Fibroblast of the conjunctiva (primary cell): ENCODE measurements around the gene MAGEB2.
"Not testable (repeated sequence)": the region's sequence is repeated elsewhere in the genome, so short reads cannot be mapped to it uniquely, and the experiment has no call there.

Source experiments
- DNase-seq: peaks from one replicate; pipeline ENCODE4 v3.0.0-alpha.2; 2010; ENCODE audit warnings: low read depth

Gene MAGEB2, protein sequence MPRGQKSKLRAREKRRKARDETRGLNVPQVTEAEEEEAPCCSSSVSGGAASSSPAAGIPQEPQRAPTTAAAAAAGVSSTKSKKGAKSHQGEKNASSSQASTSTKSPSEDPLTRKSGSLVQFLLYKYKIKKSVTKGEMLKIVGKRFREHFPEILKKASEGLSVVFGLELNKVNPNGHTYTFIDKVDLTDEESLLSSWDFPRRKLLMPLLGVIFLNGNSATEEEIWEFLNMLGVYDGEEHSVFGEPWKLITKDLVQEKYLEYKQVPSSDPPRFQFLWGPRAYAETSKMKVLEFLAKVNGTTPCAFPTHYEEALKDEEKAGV

DNA sequence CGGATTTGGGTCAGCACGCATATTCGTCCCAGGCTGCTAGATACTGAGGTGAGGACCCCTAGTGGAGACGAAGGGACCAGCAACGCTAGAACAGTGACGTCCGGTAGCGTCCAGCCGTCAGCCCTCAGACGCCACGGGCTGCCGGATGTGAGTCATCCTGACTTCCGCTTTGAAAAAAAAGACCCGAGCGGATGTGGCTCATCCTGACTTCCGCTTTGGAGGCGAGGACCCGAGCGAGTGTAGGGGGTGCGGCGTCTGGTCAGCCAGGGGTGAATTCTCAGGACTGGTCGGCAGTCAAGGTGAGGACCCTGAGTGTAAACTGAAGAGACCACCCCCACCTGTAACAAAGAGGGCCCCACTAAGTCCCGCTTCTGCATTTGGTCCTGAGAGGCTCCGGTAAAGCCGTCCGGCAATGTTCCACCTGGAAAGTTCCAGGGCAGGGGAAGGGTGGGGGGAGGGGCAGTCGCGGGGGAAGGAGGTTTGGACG lies at the start of gene MAGEB2:
Gene MAGEB2, plus strand, starts transcription at position 207 of the 487 bp plus-strand sequence. CDS start 3,018 bp downstream, outside the sequence.
- DNase-seq = no peak

DNA sequence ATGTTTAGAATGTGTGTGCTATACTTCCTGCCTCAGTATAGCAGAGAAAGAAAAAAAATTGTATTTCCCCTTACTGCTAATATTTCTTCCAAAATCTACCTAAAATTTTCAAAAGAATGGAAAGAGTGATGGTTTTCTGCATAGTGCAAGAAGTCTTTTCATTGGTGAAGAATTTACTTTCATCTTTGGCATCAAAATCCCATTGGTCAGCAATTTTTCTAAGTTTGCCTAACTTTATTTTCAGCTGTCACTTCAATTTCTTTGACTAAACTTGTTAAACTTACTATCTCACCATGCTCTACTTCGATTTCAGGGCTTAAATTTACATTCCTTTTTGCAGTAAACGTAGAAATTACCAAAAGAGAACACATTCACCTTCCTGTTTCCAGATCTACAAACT lies 44.5 kb upstream of the MAGEB2 start:
- no peak for DNase-seq

DNA sequence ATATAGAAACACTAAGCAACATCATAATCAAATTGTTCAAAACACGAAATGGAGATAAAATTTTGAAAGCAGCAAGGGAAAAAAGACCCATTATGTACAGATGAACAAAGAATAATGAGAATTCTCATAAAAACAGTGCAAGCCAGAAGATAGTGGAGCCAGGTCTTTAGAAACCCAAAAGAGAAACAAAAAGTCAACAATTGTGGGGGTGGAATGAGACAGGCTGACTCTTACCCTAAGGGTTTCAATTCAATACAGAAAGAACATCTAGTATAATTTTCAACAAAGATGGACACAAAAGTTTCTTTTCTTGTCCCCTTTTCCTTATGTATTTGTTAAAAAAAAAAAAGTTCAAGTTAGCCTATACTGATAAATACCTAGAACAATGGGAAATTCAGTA lies 34.0 kb upstream of the MAGEB2 start:
- no peak for DNase-seq

DNA sequence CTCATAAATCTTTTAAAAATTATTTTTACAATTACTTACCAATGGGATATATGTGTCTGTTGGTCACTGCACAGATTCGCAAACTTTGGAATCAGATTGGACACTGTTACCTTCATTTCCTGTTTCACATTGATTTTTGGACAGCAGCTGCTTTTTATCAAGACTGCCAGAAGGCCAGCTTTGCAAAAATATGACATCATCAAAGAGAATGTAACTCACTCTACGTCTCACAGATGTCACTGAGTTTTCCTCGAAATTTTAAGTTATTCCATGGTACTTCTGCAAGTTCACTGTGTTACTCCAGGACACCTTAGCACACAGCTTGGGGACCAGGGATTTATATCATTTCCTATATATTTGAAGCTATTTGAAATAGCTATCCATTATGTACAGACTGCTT lies 31.8 kb upstream of the MAGEB2 start:
- no peak for DNase-seq

DNA sequence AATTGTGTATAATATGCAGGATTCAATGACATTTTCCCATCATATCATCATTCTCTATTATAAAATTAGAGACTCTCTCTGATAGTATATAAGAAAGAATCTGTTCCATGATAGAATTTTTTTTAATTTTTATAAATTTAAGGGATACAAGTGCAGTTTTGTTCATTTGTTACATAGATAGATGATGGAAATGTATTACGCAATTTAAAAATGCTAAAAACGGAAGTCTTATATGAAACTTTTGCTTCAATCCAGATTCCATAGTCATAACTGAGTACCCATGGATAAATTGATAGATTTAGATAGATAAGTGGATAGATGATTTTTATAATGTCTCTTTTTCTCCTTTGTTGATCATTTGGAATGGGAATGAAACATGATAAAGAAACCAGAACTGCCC lies 24.9 kb upstream of the MAGEB2 start:
- DNase-seq = no peak

DNA sequence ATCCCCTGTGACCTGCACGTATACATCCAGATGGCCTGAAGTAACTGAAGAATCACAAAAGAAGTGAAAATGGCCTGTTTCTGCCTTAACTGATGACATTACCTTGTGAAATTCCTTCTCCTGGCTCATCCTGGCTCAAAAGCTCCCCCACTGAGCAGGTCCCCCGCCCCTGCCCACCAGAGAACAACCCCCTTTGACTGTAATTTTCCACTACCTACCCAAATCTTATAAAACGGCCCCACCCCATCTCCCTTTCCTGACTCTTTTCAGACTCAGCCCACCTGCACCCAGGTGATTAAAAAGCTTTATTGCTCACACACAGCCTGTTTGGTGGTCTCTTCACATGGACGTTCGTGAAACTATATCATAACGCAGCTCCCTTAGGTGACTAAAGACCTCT lies 21.5 kb upstream of the MAGEB2 start:
- DNase-seq = not testable (repeated sequence)

DNA sequence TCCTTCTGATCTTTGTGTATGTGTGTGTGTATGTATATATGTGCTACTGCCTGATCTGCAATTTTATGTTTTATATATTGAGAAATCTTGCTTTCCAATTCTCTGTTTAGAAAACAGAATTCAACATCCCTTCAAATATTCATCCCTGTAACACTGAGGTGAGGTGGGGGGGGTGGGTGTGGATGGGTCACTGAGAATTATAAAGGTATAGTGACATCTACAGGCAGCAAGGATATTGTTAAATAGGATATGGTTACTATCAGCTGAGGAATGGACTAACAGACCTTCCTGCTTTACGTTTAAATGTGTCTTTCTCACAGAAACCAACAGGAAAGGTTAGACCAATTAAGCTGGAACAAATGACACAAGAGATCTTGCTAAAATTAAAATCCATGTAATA lies 19.0 kb upstream of the MAGEB2 start:
- DNase-seq = no peak

DNA sequence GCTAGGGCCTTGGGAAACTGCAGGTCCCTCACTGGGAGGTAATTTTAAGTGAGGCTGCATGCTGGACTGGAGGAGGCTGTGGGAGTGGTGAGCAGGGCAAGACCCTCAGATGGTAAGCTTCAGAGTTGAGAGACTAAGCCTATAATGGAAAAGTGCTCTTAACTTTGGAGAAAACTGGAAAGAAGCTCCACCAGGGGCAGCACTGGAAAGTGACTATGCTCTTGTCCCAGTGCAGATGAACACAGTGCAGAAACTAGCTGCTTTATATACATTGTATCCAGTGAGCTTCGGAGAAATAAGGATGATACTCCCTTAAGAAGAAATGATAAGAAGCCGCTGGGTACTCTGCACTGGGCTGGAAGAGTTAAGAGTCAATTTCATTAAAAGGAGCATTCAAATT lies 3.2 kb upstream of the MAGEB2 start:
- DNase-seq = no peak

DNA sequence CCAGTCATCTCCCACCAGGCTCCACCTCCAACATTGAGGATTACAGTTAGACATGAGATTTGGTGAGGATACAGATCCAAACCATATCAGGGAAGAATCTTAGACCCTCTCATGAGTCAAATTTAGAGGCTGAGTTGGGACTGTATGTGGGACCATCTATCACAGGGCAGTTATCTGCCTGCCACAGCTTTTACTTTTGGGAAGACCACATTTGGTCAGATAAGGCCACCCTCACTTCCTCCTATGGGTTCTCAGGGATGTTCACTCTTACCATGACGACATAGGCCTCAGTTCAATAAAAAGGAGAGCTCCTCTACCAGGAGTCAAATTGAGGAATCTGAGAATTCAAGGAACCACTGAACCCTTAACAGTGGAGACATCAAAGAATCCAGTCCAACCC lies 2.1 kb downstream of the MAGEB2 start:
- no peak for DNase-seq

DNA sequence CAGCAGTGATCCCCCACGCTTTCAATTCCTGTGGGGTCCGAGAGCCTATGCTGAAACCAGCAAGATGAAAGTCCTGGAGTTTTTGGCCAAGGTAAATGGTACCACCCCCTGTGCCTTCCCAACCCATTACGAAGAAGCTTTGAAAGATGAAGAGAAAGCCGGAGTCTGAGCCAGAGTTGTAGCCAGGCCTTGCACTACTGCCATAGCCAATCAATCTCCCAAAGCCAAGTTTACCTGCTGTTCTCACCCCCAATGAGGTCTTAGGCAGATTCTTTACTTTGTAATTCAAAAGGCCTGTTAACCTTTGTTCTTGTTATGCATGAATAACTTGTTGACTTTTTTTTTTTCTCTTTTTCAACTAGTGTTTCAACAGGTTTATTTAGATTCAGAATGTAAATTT lies 4.0 kb downstream of the MAGEB2 start:
- DNase-seq = no peak

DNA sequence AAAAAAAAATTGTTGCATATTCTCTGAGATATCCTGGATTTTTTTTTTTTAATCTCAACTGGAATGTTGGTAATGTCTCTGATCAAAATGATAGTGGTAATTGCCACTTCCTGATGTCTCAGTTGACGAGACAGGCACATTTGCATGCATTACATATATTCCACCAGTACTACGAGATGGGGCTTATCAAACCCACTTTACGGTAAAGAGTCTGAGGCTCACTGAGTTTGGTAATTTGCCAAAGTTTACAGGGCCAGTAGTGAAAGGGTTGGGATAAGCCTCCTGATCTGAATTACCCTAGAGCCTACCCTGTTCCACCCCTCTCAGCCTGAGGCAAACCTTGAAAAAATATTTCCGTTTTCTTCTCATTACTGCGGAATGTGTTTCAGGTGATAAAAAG lies 5.3 kb downstream of the MAGEB2 start:
- DNase-seq = no peak

DNA sequence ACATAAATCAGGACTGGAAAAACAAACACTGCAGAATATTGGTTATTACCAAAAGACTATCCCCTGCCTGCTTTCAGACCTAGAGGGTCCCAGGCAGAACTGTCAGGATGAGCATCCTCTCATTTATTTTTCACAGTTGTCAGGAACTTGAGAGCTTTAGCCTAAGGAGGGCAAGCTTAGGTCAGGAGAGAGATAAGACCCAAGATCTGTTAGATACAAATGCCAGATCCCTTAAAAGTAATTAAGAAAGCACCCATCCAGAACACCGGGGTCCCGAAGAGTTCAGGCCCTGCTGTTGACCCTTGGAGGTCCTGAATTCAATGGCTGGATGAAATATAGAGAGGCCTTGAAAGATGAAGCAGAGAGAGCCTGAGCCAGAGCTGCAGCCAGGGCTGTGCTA lies 9.2 kb downstream of the MAGEB2 start:
- no peak for DNase-seq

DNA sequence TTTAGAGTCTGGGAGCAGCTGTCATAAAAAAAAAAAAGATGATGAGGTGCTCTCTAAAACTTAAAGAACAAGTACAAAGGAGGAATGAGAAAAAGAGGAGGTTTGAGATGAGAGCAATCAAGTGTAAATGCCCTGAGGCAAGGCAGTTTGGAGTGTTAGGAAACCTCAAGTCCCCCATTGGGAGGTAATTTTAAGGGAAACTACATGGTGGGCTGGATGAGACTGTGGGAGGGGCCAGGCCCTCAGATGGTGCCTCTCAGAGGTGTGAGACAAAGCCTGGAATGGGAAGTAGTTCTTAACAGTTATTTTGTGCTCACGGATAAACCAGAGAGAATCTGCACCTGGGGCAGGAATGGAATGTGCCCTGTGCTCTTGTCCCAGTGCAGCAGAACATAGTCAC lies 13.2 kb downstream of the MAGEB2 start:
- DNase-seq = no peak

DNA sequence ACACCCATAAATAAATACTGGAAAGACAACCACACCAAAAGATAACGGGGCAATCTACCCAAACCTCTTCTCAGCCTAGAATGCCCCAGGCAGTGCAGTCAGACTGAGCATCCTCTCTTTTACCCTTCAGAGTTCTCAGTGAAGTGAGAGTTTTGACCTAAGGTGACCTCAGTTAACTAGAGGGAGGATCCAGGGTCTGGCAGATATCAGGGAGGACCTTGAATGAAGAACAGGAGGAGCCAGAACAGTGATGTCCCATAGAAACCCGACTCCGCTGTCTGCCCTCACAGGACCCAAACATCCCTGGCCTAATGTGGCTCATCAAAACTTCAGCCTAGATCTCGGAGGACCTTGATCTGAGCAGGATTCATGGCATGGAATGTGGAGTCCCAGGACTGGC lies 15.0 kb downstream of the MAGEB2 start, which contains the start of gene MAGEB3:
Gene MAGEB3, plus strand, starts transcription at position 263 of the 400 bp plus-strand sequence. CDS start 5,268 bp downstream, outside the sequence.
- DNase-seq = no peak

DNA sequence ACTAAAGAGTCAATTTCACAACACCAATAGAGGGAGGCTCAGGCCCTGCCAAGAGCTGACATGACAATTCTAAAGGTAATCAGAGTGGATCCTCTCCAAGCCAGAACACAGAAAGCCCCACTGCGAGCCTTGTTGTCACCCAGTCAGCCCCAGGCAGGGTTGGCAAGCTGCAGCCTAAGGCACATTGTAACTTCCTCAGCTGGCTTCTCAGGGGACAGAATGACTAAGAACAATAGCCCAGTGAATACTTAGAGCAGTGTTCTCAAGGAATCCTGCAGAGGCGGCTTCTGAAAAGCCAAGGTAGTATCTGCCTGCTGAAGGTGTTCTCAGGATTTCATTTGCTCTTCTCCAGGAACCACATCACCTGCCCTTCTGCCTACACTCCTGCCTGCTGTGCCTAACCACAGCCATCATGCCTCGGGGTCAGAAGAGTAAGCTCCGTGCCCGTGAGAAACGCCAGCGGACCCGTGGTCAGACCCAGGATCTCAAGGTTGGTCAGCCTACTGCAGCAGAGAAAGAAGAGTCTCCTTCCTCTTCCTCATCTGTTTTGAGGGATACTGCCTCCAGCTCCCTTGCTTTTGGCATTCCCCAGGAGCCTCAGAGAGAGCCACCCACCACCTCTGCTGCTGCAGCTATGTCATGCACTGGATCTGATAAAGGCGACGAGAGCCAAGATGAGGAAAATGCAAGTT lies 26.5 kb downstream of the MAGEB2 start, which contains the start of gene MAGEB4:
Gene MAGEB4, plus strand, starts transcription at position 277 of the 692 bp plus-strand sequence. Its CDS starts 136 bp downstream, at position 413.
- DNase-seq = no peak

DNA sequence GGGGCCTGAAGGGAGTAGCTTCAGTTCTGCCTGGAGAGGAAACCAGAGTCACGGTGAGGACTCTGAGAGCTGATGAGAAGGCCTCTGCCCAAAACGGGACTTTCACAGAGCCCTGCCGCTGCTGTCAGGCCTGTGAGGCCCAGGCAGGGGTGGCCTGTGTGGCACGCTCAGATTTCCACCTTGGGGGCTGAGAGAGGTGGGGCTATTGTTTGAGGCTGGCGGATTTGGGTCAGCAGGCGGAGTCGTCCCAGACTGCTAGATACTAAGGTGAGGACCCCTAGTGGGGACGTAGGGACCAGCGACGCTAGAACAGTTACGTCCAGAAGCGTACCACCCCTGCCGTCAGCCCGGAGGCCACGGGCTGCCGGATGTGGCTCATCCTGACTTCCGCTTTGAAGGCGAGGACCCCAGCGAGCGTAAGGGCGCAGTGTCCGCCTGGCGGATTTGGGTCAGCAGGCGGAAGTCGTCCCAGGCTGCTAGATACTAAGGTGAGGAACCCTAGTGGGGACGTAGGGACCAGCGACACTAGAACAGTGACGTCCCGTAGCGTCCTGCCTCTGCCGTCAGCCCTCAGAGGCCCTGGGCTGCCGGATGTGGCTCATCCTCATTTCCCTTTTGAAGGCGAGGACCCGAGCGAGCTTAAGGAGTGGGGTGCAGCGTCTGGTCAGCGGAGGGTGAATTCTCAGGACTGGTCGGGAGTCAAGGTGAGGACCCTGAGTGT lies 31.6 kb downstream of the MAGEB2 start, which contains the start of gene MAGEB1:
Gene MAGEB1, plus strand, starts transcription at position 378 of the 721 bp plus-strand sequence. CDS start 3,348 bp downstream, outside the sequence.
- DNase-seq = no peak

DNA sequence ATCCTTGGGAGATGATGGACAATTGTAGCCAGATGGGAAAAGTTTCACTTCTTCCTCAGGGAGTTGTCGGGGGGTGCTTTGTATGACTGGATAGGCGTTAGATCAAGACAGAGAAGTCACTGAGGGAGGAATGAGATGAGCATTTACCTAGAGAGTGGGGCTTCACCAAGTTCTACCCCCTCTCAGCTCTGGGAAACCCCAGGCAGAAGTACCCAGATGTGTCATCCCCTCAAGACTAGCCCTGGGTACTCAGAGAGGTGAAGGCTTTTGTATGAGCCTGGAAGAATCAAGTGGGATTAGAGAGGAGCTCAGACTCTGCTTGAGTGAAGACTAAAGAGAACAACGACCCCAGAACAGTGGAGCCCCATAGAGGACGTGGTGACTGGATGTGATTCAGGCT lies 33.5 kb downstream of the MAGEB2 start:
- no peak for DNase-seq

DNA sequence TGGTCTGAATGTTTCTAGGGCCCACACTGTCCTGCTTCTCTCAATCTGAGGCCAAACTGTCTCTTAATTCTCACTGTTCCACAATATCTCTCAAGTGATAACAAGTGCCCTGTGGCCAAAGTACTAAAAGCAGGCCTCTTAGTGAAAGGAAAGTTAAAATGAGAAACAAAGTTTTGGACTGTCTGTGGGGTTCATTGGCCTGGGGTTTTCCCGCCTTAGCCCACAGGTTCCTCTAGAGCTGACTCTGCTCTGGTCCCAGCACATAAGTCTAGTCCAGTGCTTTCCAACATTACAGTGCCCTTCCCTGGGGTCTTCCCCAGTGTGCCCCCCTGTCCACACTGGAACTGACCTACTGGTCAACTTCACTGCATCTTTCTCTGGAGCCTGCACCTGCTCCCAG lies 37.9 kb downstream of the MAGEB2 start:
- no peak for DNase-seq

DNA sequence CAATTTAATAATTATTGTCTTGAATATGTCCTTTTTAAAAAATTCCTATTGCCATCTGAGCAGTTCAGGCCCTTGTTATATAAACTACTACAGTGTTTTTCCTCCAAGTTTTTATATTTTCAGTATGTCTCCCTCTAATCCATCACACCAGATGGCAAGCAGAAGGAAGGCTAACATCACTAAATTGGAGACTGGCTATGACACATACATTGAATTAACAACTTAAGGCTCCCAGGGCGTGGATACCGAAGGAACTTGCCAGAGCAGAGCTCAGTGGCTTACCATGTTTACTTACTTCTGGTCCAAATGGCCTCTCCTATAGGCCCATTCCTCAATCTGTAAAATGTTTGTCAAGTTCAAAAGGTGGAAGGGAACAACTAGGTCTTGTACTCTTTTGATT lies 44.6 kb downstream of the MAGEB2 start:
- DNase-seq = no peak

DNA sequence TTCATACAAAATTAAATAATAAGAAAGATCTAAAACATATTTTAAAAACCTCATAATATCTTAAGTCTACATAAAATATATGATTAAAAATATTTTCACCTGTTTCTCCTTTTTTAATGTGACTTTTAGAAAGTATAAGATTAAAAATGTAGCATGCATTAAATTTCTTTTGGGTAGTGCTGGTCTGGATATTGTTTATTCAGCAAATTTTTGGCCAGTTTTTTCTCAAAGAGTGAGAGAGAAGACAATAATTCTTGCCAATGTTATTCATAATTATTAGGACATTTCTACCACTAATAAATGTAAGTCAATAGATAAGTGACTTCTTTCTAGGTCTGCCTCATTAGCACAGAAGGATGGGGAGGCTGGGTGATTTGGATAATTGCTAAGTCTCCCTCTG lies 45.6 kb downstream of the MAGEB2 start:
- DNase-seq = no peak

DNA sequence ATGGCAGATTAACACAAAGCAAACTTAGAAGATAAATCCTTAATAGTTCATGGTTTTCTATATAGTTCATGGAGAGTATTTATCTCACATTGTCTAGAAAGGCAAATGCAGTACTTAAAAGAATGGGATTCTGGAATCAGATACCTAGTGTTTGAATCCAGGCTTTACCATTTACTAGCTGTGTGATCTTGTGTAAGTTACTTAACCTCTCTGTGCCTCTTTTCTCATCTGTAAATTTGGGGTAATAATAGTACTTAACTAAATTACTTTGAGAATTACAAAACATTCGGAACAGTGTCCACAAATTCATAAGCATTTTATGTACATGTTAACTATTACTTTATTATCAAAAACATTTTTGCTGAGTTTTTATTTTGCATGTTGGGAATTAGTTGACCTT lies 47.4 kb downstream of the MAGEB2 start:
- DNase-seq = no peak
